HG03045 (cell line): Measurements from ENCODE around the gene CD207.

Experiments
- ATAC-seq: cut with Tn5 transposase; IDR thresholded peaks from one replicate; pipeline ENCODE4 v1.9.1; 2021; ENCODE audit warnings: mild to moderate bottlenecking, moderate library complexity; ENCODE audit not compliant: unreplicated experiment

Gene CD207

GRCh38 chr2:70796262-70796661, 39.4 kb downstream of the CD207 start:
- no peak for ATAC-seq

GRCh38 chr2:70795164-70795995, 40.2 kb downstream of the CD207 start:
- no peak for ATAC-seq

GRCh38 chr2:70793450-70793849, 42.2 kb downstream of the CD207 start:
- ATAC-seq = no peak

- no peak for ATAC-seq
These were observed 45.3 kb downstream of the CD207 start, which contains the start of gene FIGLA for GRCh38 chr2:70790136-70790828. Gene FIGLA, minus strand, starts transcription at chr2:70790643. Its CDS starts 5 bp downstream, at chr2:70790638.

- no peak for ATAC-seq
These were observed 46.1 kb downstream of the CD207 start for GRCh38 chr2:70789304-70790135.

GRCh38 chr2:70785137-70785911, 50.3 kb downstream of the CD207 start:
- no peak for ATAC-seq

- ATAC-seq = no peak
These were observed 51.3 kb downstream of the CD207 start for GRCh38 chr2:70784320-70784719.
